22Rv1 (cell line): ENCODE results near the gene G3BP2.

Experiments
- CTCF ChIP-seq: fragments of 450-650 bp; IDR thresholded peaks from 2 replicates; pipeline ENCODE4 v1.5.1; 2017; ENCODE audit warnings: mild to moderate bottlenecking
- ZFX ChIP-seq: fragments of 450-650 bp; IDR thresholded peaks from 2 replicates; pipeline ENCODE4 v1.6.1; 2017; ENCODE audit warnings: antibody characterized with exemption, borderline replicate concordance

DNA sequence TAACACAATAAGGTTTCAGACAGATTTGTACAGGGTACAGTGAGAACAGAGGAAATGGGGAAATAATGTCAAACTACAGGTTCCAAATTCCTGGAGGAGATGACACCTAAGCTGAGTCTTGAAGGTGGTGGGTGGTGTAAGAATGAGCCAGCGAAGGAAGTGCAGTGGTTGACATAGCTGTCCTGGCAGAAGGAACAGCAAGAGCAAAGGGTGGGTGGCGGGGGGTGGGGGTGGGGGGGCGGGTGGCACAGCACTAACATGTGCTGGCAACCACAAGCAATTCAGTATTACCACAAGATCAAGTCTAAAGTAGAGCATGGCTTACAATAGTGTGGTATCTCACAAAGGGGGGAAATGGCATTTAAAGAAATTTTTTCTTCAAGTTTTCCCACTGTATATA lies 13.1 kb upstream of the G3BP2 start:
- TF ChIP-seq CTCF (no peak), ZFX (no peak)
